Activated CD4-positive, alpha-beta memory T cell treated with anti-CD3 and anti-CD28 coated beads for 36 hours (primary cell): ENCODE data around the gene BTN2A1. TPM values are rescaled to one million over a fixed set of nuclear protein-coding genes. Genes with fewer than 3 reads are reported as not detected.
"Not testable (repeated sequence)": the region's sequence is repeated elsewhere in the genome, so short reads cannot be mapped to it uniquely, and the experiment has no call there.

Experiments used
- CTCF ChIA-PET: fragments of 350-600 bp; sonication (Branson Sonifier 250); formaldehyde crosslinking; loops from one replicate; lab custom pipeline; 2021; ENCODE audit warnings: antibody characterized with exemption, inconsistent platforms; lab: Charles Lee
- POLR2A ChIA-PET: fragments of 350-600 bp; sonication (Branson Sonifier 250); formaldehyde crosslinking; loops from one replicate; lab custom pipeline; 2021; ENCODE audit warnings: antibody characterized with exemption; lab: Charles Lee
- DNase-seq: peaks from one replicate; pipeline ENCODE4 v3.0.0-alpha.2; 2020
- H3K27ac Mint-ChIP-seq: one replicate; pipeline ENCODE4 v1.8.0; 2021; ENCODE audit warnings: mixed read lengths
- H3K27me3 Mint-ChIP-seq: one replicate; pipeline ENCODE4 v1.8.0; 2021; ENCODE audit warnings: mixed read lengths
- H3K36me3 Mint-ChIP-seq: one replicate; pipeline ENCODE4 v1.8.0; 2021; ENCODE audit warnings: mixed read lengths
- H3K4me1 Mint-ChIP-seq: one replicate; pipeline ENCODE4 v1.8.0; 2021; ENCODE audit warnings: low read depth, mixed read lengths
- H3K4me3 Mint-ChIP-seq: one replicate; pipeline ENCODE4 v1.8.0; 2021; ENCODE audit warnings: mild to moderate bottlenecking, mixed read lengths
- H3K9me3 Mint-ChIP-seq: one replicate; pipeline ENCODE4 v1.8.0; 2021; ENCODE audit warnings: mixed read lengths
- intact Hi-C: fragments of 100-400 bp; cut with micrococcal nuclease; formaldehyde crosslinking; loops from one replicate; pipeline ENCODE4 v1.15.1; 2023
- total RNA-seq, 2 experiments: library from RNA; stranded (reverse); gene quantifications; one replicate each; pipeline ENCODE4 v1.2.3, GENCODE V29; 2021

The BTN2A1 gene
- total RNA-seq, 2 experiments from 2014 or later: 17.6 to 19.6 TPM

DNA sequence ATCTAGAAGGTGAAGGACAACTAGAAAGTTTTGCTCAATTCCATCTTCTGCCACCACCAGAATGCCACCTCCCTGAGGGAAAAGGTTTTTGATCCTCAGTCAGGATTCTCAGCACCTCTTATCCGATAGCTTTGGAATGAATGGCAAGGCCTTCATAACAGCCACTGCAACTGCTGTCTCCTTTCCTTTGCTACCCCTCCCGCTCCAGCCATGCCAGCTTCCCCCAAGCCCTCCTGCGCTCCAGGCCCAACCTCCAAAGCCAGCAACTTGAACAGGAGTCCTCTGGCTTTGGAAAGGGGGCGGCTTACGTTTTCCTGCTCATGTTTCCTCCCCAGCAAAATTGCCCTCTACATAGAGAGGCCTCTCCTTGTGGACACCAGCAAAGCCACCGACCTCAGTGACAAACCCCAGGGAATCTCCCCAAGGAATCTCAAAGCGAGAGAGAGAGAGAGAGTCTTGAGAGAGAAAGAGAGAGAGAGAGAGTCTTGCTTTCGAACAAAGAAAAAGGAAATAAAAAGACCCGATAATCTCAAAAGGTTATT, 420 bp upstream of the BTN2A1 start:
- Mint-ChIP-seq H3K36me3 (peaks cover 34% of the 10 kb centered on the region), H3K4me1 (peaks cover 44% of the 10 kb centered on the region), H3K4me3 (peak overlapping the region; percentile 98), H3K9me3 (no peaks in the 10 kb centered on the region), H3K27me3 (no peaks in the 10 kb centered on the region), H3K27ac (peak overlapping the region; percentile 98)
- ChIA-PET POLR2A (interaction anchor here (0.8 kb wide), 1 partner anchor 17 kb away, joined by 3 read pairs; no protein-coding TSS in a partner anchor), CTCF (no interaction called here)
- peak; percentile 24 for DNase-seq
- intact Hi-C loops: loop anchor here (1.0 kb wide), 1 partner anchor 17 kb away; no protein-coding TSS in a partner anchor

- Mint-ChIP-seq H3K4me3 (peak overlapping the region; percentile 52), H3K27ac (peak overlapping the region; percentile 26), H3K9me3 (no peaks in the 10 kb centered on the region), H3K27me3 (no peaks in the 10 kb centered on the region), H3K36me3 (peaks cover 52% of the 10 kb centered on the region), H3K4me1 (peaks cover 59% of the 10 kb centered on the region)
- no peak for DNase-seq
- POLR2A ChIA-PET: no interaction called here
- CTCF ChIA-PET: no interaction called here
- intact Hi-C loops: no loop called here
Observed at GRCh38 chr6:26459023-26459810, 1.5 kb downstream of the BTN2A1 start.

DNA sequence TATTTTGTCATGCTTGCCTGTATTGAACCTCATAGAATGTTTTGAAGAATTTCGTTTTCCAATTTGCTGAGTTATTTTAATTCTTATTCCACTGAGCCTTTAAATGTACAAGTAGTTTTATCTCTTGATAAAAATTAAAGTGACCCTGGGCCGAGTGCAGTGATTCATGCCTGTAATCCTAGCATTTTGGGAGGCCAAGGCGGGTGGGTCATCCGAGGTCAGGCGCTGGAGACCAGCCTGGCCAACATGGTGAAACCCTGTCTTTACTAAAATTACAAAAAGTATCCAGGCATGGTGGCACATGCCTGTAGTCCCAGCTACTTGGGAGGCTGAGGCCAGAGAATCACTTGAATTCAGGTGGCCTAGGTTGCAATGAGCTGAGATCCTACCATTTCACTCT, 3.6 kb downstream of the BTN2A1 start:
- H3K4me3 Mint-ChIP-seq, H3K27ac Mint-ChIP-seq, H3K9me3 Mint-ChIP-seq, DNase-seq, intact Hi-C loops, H3K27me3 Mint-ChIP-seq: not testable (repeated sequence)
- ChIA-PET POLR2A (interaction anchor here (0.6 kb wide), 1 partner anchor 54 kb away, joined by 3 read pairs; no protein-coding TSS in a partner anchor), CTCF (interaction anchor here (0.6 kb wide), 1 partner anchor 306 kb away, joined by 3 read pairs; no protein-coding TSS in a partner anchor)
- peaks cover 65% of the 10 kb centered on the region for H3K4me1 Mint-ChIP-seq
- peaks cover 71% of the 10 kb centered on the region for H3K36me3 Mint-ChIP-seq

DNA sequence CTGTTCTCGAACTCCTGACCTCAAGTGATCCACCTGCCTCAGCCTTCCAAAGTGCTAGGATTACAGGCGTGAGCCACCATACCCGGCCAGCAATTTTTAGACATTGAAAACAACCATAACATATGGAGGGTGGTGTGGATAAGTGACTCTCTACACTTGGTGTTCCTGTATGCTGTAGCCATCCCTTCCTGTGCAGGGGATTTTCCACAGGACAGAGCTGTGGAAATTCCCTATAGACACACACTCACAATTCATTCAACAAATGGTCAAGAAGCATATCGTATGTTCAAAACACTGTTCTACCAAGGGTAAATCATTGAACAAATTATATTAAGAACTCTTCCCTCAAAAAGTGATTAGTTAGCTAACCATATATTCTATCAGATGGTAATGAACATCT, 6.3 kb downstream of the BTN2A1 start:
- Mint-ChIP-seq H3K36me3 (peaks cover 86% of the 10 kb centered on the region), H3K9me3 (no peaks in the 10 kb centered on the region), H3K27me3 (no peaks in the 10 kb centered on the region), H3K4me3 (no peak overlapping the region), H3K27ac (peak overlapping the region; percentile 35), H3K4me1 (peaks cover 50% of the 10 kb centered on the region)
- CTCF ChIA-PET: no interaction called here
- no peak for DNase-seq
- intact Hi-C loops: no loop called here
- POLR2A ChIA-PET: interaction anchor here (0.8 kb wide), 1 partner anchor 66 kb away, joined by 3 read pairs; no protein-coding TSS in a partner anchor

DNA sequence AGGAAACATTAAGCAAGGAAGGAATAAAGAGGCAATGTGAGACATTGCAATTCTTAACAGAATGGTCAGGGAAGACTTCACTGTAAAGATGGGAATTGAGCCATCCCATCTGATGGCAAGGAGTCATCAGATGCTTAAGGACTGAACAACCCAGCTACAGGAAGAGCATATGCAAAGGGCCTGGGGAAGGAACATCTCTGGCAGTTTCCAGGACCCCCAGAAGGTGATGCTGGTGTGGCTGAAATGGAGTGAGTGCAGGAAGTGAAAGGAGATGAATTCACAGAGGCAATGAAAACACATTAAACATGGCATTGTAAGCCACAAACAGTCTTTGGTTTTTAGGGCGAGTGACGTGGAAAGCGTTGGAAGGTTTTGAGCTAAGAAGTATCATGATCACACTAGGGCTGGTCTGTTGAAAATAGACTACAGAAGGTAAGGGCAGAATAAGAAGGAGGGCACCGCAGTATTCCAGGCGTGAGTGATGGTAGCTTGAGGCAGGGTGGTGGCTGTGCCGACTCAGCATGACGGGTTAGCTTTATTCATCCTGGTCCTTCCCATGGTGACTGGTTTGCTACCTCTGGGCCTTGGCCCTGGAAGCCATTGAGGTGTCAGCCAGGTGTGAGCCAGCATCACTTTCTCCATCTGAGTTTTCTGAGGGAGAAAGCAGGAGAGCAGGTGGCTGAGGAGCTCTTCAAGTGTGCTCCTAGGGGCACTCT, 6.8 kb downstream of the BTN2A1 start:
- intact Hi-C loops: no loop called here

GRCh38 chr6:26465776-26466175, 8.0 kb downstream of the BTN2A1 start:
- no peak for DNase-seq
- ChIA-PET CTCF (no interaction called here), POLR2A (interaction anchor here (1.6 kb wide), 1 partner anchor 8 kb away, joined by 3 read pairs; no protein-coding TSS in a partner anchor)
- peak overlapping the region; percentile 47 for H3K27ac Mint-ChIP-seq
- intact Hi-C loops: no loop called here
- H3K27me3 Mint-ChIP-seq: no peaks in the 10 kb centered on the region
- H3K9me3 Mint-ChIP-seq: no peaks in the 10 kb centered on the region
- H3K4me1 Mint-ChIP-seq: peaks cover 33% of the 10 kb centered on the region
- H3K4me3 Mint-ChIP-seq: no peak overlapping the region
- H3K36me3 Mint-ChIP-seq: peaks cover 73% of the 10 kb centered on the region

More for the DNA sequence above, 6.8 kb downstream of the BTN2A1 start:
- Mint-ChIP-seq H3K9me3 (no peaks in the 10 kb centered on the region), H3K4me1 (peaks cover 45% of the 10 kb centered on the region), H3K36me3 (peaks cover 81% of the 10 kb centered on the region), H3K27me3 (no peaks in the 10 kb centered on the region), H3K27ac (peak overlapping the region; percentile 35), H3K4me3 (no peak overlapping the region)
- no peak for DNase-seq
- ChIA-PET POLR2A (interaction anchor here (0.8 to 1.6 kb wide), 2 partner anchors 9 to 67 kb away, joined by 3 read pairs; no protein-coding TSS in a partner anchor), CTCF (interaction anchor here (0.5 kb wide), 1 partner anchor 58 kb away, joined by 3 read pairs; no protein-coding TSS in a partner anchor)

DNA sequence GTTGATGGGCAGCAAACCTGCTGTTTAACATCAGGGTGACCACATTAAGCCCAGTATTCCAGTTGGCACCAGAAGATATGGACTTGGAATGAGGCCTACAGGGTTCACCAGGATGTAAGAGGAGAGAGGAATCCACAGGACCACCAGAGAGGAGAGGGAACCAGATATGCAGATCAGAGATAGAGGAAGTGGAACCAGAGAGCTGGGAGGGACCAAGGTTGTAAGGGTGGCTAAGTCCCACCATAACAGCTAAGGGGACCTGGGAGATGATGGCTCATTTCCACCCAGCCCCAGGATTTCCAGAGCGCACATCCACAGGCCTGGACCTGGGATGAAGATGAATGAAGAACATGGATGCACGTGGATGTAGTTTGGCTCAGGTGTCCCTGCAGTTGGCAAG, 11.1 kb downstream of the BTN2A1 start:
- no peak for DNase-seq
- Mint-ChIP-seq H3K36me3 (peaks cover 60% of the 10 kb centered on the region), H3K4me1 (peaks cover 25% of the 10 kb centered on the region), H3K27ac (no peak overlapping the region), H3K9me3 (peaks cover 17% of the 10 kb centered on the region), H3K27me3 (no peaks in the 10 kb centered on the region), H3K4me3 (no peak overlapping the region)
- ChIA-PET CTCF (no interaction called here), POLR2A (no interaction called here)
- intact Hi-C loops: no loop called here

DNA sequence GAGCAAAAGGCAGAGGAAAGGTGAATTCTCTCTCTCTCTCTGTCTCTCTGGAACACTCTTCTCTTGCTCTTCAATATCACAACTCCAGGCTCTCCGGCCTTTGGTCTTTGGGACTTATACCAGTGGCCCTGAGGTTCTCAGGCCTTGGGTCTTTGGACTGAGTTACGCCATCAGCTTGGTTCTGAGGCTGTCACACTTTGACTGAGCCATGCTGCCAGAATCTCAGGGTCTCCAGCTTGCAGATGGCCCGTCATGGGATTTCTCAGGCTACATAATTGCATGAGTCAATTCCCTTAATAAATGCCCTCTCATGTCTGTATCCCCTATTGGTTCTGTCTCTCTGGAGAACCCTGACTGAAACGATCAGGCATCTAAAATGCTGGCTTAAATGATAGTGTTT, 12.9 kb downstream of the BTN2A1 start:
- Mint-ChIP-seq H3K27me3 (no peaks in the 10 kb centered on the region), H3K4me1 (peaks cover 24% of the 10 kb centered on the region), H3K4me3 (no peak overlapping the region), H3K9me3 (peaks cover 17% of the 10 kb centered on the region), H3K27ac (peak overlapping the region; percentile 100), H3K36me3 (peaks cover 47% of the 10 kb centered on the region)
- DNase-seq: no peak
- POLR2A ChIA-PET: no interaction called here
- CTCF ChIA-PET: no interaction called here
- intact Hi-C loops: loop anchor here (5.0 kb wide), 1 partner anchor 298 kb away; no protein-coding TSS in a partner anchor

- peaks cover 37% of the 10 kb centered on the region for H3K4me1 Mint-ChIP-seq
- H3K27me3 Mint-ChIP-seq: no peaks in the 10 kb centered on the region
- H3K9me3 Mint-ChIP-seq: peaks cover 17% of the 10 kb centered on the region
- CTCF ChIA-PET: no interaction called here
- H3K4me3 Mint-ChIP-seq: no peak overlapping the region
- no peak for DNase-seq
- POLR2A ChIA-PET: no interaction called here
- H3K27ac Mint-ChIP-seq: peak overlapping the region; percentile 100
- peaks cover 35% of the 10 kb centered on the region for H3K36me3 Mint-ChIP-seq
- intact Hi-C loops: loop anchor here (2.0 to 5.0 kb wide), 2 partner anchors 89 to 300 kb away; partner anchors contain the start of gene BTN2A2
Observed at GRCh38 chr6:26471970-26472369, 14.2 kb downstream of the BTN2A1 start.

GRCh38 chr6:26472549-26473290, 15.0 kb downstream of the BTN2A1 start:
- POLR2A ChIA-PET: interaction anchor here (0.6 to 1.9 kb wide), 5 partner anchors 8 to 94 kb away, joined by 3 to 14 read pairs (median 6); no protein-coding TSS in a partner anchor

GRCh38 chr6:26473429-26473757, 15.6 kb downstream of the BTN2A1 start:
- H3K27me3 Mint-ChIP-seq: no peaks in the 10 kb centered on the region
- H3K4me1 Mint-ChIP-seq: peaks cover 42% of the 10 kb centered on the region
- H3K27ac Mint-ChIP-seq: peak overlapping the region; percentile 100
- peaks cover 25% of the 10 kb centered on the region for H3K36me3 Mint-ChIP-seq
- H3K9me3 Mint-ChIP-seq: peaks cover 17% of the 10 kb centered on the region
- peak overlapping the region; percentile 98 for H3K4me3 Mint-ChIP-seq
- ChIA-PET CTCF (interaction anchor here (0.8 to 1.0 kb wide), 2 partner anchors 23 to 27 kb away, joined by 3 read pairs; no protein-coding TSS in a partner anchor), POLR2A (interaction anchor here (0.7 to 1.9 kb wide), 10 partner anchors 8 to 429 kb away, joined by 3 to 14 read pairs (median 6); partner anchors contain the start of genes BTN3A3 and HMGN4)
- intact Hi-C loops: loop anchor here (1.0 to 5.0 kb wide), 4 partner anchors 91 to 654 kb away; partner anchors contain the start of genes BTN2A2 and BTN3A2
- DNase-seq: no peak

More at GRCh38 chr6:26472549-26473290, 15.0 kb downstream of the BTN2A1 start:
- intact Hi-C loops: loop anchor here (1.0 to 5.0 kb wide), 4 partner anchors 90 to 655 kb away; partner anchors contain the start of genes BTN2A2 and BTN3A2
- Mint-ChIP-seq H3K4me1 (peaks cover 42% of the 10 kb centered on the region), H3K9me3 (peaks cover 17% of the 10 kb centered on the region), H3K27ac (peak overlapping the region; percentile 100), H3K4me3 (peak overlapping the region; percentile 98), H3K36me3 (peaks cover 31% of the 10 kb centered on the region), H3K27me3 (no peaks in the 10 kb centered on the region)
- CTCF ChIA-PET: no interaction called here
- no peak for DNase-seq
